ENCODE data around the gene LDHB. TPM values are rescaled to one million over a fixed set of nuclear protein-coding genes. Genes with fewer than 3 reads are reported as not detected.

Gene LDHB
- 721 TPM for polyA plus RNA-seq (2013, experiment 1 of 2)
- 703 TPM for polyA plus RNA-seq (2013, experiment 2 of 2)

- H3K4me3 ChIP-seq (ENCODE audit: extremely low read depth, insufficient read depth, low read length, poor library complexity, severe bottlenecking): peak within 1 kb of the TSS; percentile 79
- 1% methylated on average over 24 to 27 of the region's 41 CpGs for WGBS, 2 experiments (ENCODE audit: insufficient coverage in 2 of 2)
- H3K27ac ChIP-seq (ENCODE audit: low read depth, low read length, severe bottlenecking): peak within 1 kb of the TSS; percentile 92
- peaks cover 23% of the 10 kb centered on the region for H3K36me3 ChIP-seq (ENCODE audit: control insufficient read depth, insufficient read depth, low read length)
- H3K9me3 ChIP-seq (ENCODE audit: control insufficient read depth, low read length): no peaks in the 10 kb centered on the region
- H3K4me1 ChIP-seq (ENCODE audit: control insufficient read depth, insufficient read depth, low read length, poor library complexity, severe bottlenecking): no peaks in the 10 kb centered on the region
These were observed at the start of gene LDHB for GRCh38 chr12:21657326-21658077. Gene LDHB, minus strand, starts transcription at chr12:21657842. Its CDS starts 3,171 bp downstream, at chr12:21654671.

GRCh38 chr12:21704847-21705246 lies 47.2 kb upstream of the LDHB start:
- Histone ChIP-seq H3K36me3 (ENCODE audit: control insufficient read depth, insufficient read depth, low read length) (no peaks in the 10 kb centered on the region), H3K4me1 (ENCODE audit: control insufficient read depth, insufficient read depth, low read length, poor library complexity, severe bottlenecking) (no peaks in the 10 kb centered on the region), H3K4me3 (ENCODE audit: extremely low read depth, insufficient read depth, low read length, poor library complexity, severe bottlenecking) (no peak overlapping the region), H3K27ac (ENCODE audit: low read depth, low read length, severe bottlenecking) (no peak overlapping the region), H3K9me3 (ENCODE audit: control insufficient read depth, low read length) (no peaks in the 10 kb centered on the region)
- WGBS, 2 experiments (ENCODE audit: insufficient coverage in 2 of 2): no CpG with 5 or more reads among the region's 4 CpGs

GRCh38 chr12:21699851-21700250 lies 42.2 kb upstream of the LDHB start:
- Histone ChIP-seq H3K4me3 (ENCODE audit: extremely low read depth, insufficient read depth, low read length, poor library complexity, severe bottlenecking) (no peak overlapping the region), H3K27ac (ENCODE audit: low read depth, low read length, severe bottlenecking) (no peak overlapping the region), H3K4me1 (ENCODE audit: control insufficient read depth, insufficient read depth, low read length, poor library complexity, severe bottlenecking) (no peaks in the 10 kb centered on the region), H3K36me3 (ENCODE audit: control insufficient read depth, insufficient read depth, low read length) (no peaks in the 10 kb centered on the region), H3K9me3 (ENCODE audit: control insufficient read depth, low read length) (no peaks in the 10 kb centered on the region)

GRCh38 chr12:21697904-21698630 lies 40.4 kb upstream of the LDHB start:
- no peaks in the 10 kb centered on the region for H3K4me1 ChIP-seq (ENCODE audit: control insufficient read depth, insufficient read depth, low read length, poor library complexity, severe bottlenecking)
- 52 to 77% methylated on average over 4 to 5 of the region's 7 CpGs for WGBS, 2 experiments (ENCODE audit: insufficient coverage in 2 of 2)
- no peak overlapping the region for H3K4me3 ChIP-seq (ENCODE audit: extremely low read depth, insufficient read depth, low read length, poor library complexity, severe bottlenecking)
- no peaks in the 10 kb centered on the region for H3K36me3 ChIP-seq (ENCODE audit: control insufficient read depth, insufficient read depth, low read length)
- H3K27ac ChIP-seq (ENCODE audit: low read depth, low read length, severe bottlenecking): no peak overlapping the region
- H3K9me3 ChIP-seq (ENCODE audit: control insufficient read depth, low read length): no peaks in the 10 kb centered on the region

GRCh38 chr12:21696625-21697024 lies 39.0 kb upstream of the LDHB start:
- Histone ChIP-seq H3K27ac (ENCODE audit: low read depth, low read length, severe bottlenecking) (no peak overlapping the region), H3K9me3 (ENCODE audit: control insufficient read depth, low read length) (no peaks in the 10 kb centered on the region), H3K4me1 (ENCODE audit: control insufficient read depth, insufficient read depth, low read length, poor library complexity, severe bottlenecking) (no peaks in the 10 kb centered on the region), H3K36me3 (ENCODE audit: control insufficient read depth, insufficient read depth, low read length) (no peaks in the 10 kb centered on the region), H3K4me3 (ENCODE audit: extremely low read depth, insufficient read depth, low read length, poor library complexity, severe bottlenecking) (no peak overlapping the region)

- 70% methylated on average over 2 of the region's 2 CpGs; no CpG with 5 or more reads in 1 of the 2 experiments for WGBS, 2 experiments (ENCODE audit: insufficient coverage in 2 of 2)
- Histone ChIP-seq H3K4me3 (ENCODE audit: extremely low read depth, insufficient read depth, low read length, poor library complexity, severe bottlenecking) (no peak overlapping the region), H3K27ac (ENCODE audit: low read depth, low read length, severe bottlenecking) (no peak overlapping the region), H3K4me1 (ENCODE audit: control insufficient read depth, insufficient read depth, low read length, poor library complexity, severe bottlenecking) (no peaks in the 10 kb centered on the region), H3K36me3 (ENCODE audit: control insufficient read depth, insufficient read depth, low read length) (no peaks in the 10 kb centered on the region), H3K9me3 (ENCODE audit: control insufficient read depth, low read length) (no peaks in the 10 kb centered on the region)
These were observed 38.3 kb upstream of the LDHB start for GRCh38 chr12:21695986-21696385.

GRCh38 chr12:21694660-21695059 lies 37.0 kb upstream of the LDHB start:
- WGBS, 2 experiments (ENCODE audit: insufficient coverage in 2 of 2): 91 to 92% methylated on average over 8 to 10 of the region's 10 CpGs
- no peaks in the 10 kb centered on the region for H3K9me3 ChIP-seq (ENCODE audit: control insufficient read depth, low read length)

GRCh38 chr12:21691515-21691914 lies 33.9 kb upstream of the LDHB start:
- H3K36me3 ChIP-seq (ENCODE audit: control insufficient read depth, insufficient read depth, low read length): no peaks in the 10 kb centered on the region

More at GRCh38 chr12:21694660-21695059, 37.0 kb upstream of the LDHB start:
- Histone ChIP-seq H3K27ac (ENCODE audit: low read depth, low read length, severe bottlenecking) (no peak overlapping the region), H3K36me3 (ENCODE audit: control insufficient read depth, insufficient read depth, low read length) (no peaks in the 10 kb centered on the region), H3K4me1 (ENCODE audit: control insufficient read depth, insufficient read depth, low read length, poor library complexity, severe bottlenecking) (no peaks in the 10 kb centered on the region), H3K4me3 (ENCODE audit: extremely low read depth, insufficient read depth, low read length, poor library complexity, severe bottlenecking) (no peak overlapping the region)

GRCh38 chr12:21690704-21691368 lies 33.2 kb upstream of the LDHB start:
- 72 to 100% methylated on average over 1 to 2 of the region's 2 CpGs for WGBS, 2 experiments (ENCODE audit: insufficient coverage in 2 of 2)
- H3K36me3 ChIP-seq (ENCODE audit: control insufficient read depth, insufficient read depth, low read length): no peaks in the 10 kb centered on the region
- no peak overlapping the region for H3K27ac ChIP-seq (ENCODE audit: low read depth, low read length, severe bottlenecking)
- H3K4me1 ChIP-seq (ENCODE audit: control insufficient read depth, insufficient read depth, low read length, poor library complexity, severe bottlenecking): no peaks in the 10 kb centered on the region
- H3K9me3 ChIP-seq (ENCODE audit: control insufficient read depth, low read length): no peaks in the 10 kb centered on the region
- no peak overlapping the region for H3K4me3 ChIP-seq (ENCODE audit: extremely low read depth, insufficient read depth, low read length, poor library complexity, severe bottlenecking)

More at GRCh38 chr12:21691515-21691914, 33.9 kb upstream of the LDHB start:
- no CpG with 5 or more reads among the region's 1 CpG for WGBS, 2 experiments (ENCODE audit: insufficient coverage in 2 of 2)
- no peaks in the 10 kb centered on the region for H3K9me3 ChIP-seq (ENCODE audit: control insufficient read depth, low read length)
- no peaks in the 10 kb centered on the region for H3K4me1 ChIP-seq (ENCODE audit: control insufficient read depth, insufficient read depth, low read length, poor library complexity, severe bottlenecking)
- H3K27ac ChIP-seq (ENCODE audit: low read depth, low read length, severe bottlenecking): no peak overlapping the region
- H3K4me3 ChIP-seq (ENCODE audit: extremely low read depth, insufficient read depth, low read length, poor library complexity, severe bottlenecking): no peak overlapping the region

GRCh38 chr12:21683115-21683514 lies 25.5 kb upstream of the LDHB start:
- Histone ChIP-seq H3K4me3 (ENCODE audit: extremely low read depth, insufficient read depth, low read length, poor library complexity, severe bottlenecking) (no peak overlapping the region), H3K36me3 (ENCODE audit: control insufficient read depth, insufficient read depth, low read length) (no peaks in the 10 kb centered on the region), H3K27ac (ENCODE audit: low read depth, low read length, severe bottlenecking) (no peak overlapping the region), H3K9me3 (ENCODE audit: control insufficient read depth, low read length) (no peaks in the 10 kb centered on the region), H3K4me1 (ENCODE audit: control insufficient read depth, insufficient read depth, low read length, poor library complexity, severe bottlenecking) (no peaks in the 10 kb centered on the region)
- WGBS, 2 experiments (ENCODE audit: insufficient coverage in 2 of 2): 80% methylated on average over 1 of the region's 3 CpGs; no CpG with 5 or more reads in 1 of the 2 experiments
